Liver (tissue), 9 donors: ENCODE measurements around the gene LRRC36. TPM values are rescaled to one million over a fixed set of nuclear protein-coding genes. Genes with fewer than 3 reads are reported as not detected.

Source experiments
- DNase-seq: peaks from one replicate; pipeline ENCODE4 v3.0.0-alpha.2; 2017; ENCODE audit warnings: low spot score
- H3K27ac ChIP-seq, 2 donors: one replicate each; pipeline ENCODE4 v1.7.0; 2013; ENCODE audit warnings: inconsistent platforms in 2 of 2, low read length in 2 of 2, control low read depth in 1 of 2, low read depth in 1 of 2, mild to moderate bottlenecking in 1 of 2
- H3K27me3 ChIP-seq, 4 donors: one replicate each; pipeline versions ENCODE4 v1.6.1 to v1.7.0; 2013; ENCODE audit warnings: low read length in 3 of 4, inconsistent platforms in 1 of 4, mild to moderate bottlenecking in 1 of 4, moderate library complexity in 1 of 4; ENCODE audit not compliant: control insufficient read depth in 4 of 4, insufficient read depth in 4 of 4
- H3K36me3 ChIP-seq, 4 donors: one replicate each; pipeline versions ENCODE4 v1.6.1 to v1.7.0; 2013; ENCODE audit warnings: low read length in 3 of 4, mild to moderate bottlenecking in 3 of 4, low read depth in 1 of 4, moderate library complexity in 1 of 4; ENCODE audit not compliant: control insufficient read depth in 4 of 4, insufficient read depth in 3 of 4
- H3K4me1 ChIP-seq, 4 donors: one replicate each; pipeline versions ENCODE4 v1.6.1 to v1.7.0; 2013; ENCODE audit warnings: low read length in 3 of 4, mild to moderate bottlenecking in 3 of 4, moderate library complexity in 1 of 4; ENCODE audit not compliant: control insufficient read depth in 4 of 4, insufficient read depth in 4 of 4
- H3K4me3 ChIP-seq, 3 donors: one replicate each; pipeline versions ENCODE4 v1.6.1 to v1.7.0; 2013; ENCODE audit warnings: low read length in 3 of 3, control low read depth in 1 of 3, low read depth in 1 of 3, mild to moderate bottlenecking in 1 of 3
- H3K9ac ChIP-seq, 2 donors: one replicate each; pipeline ENCODE4 v1.7.0; 2013; ENCODE audit warnings: low read length in 2 of 2, mild to moderate bottlenecking in 2 of 2, moderate library complexity in 2 of 2, control low read depth in 1 of 2, low read depth in 1 of 2
- H3K9me3 ChIP-seq, 4 donors: one replicate each; pipeline versions ENCODE4 v1.6.1 to v1.7.0; 2013; ENCODE audit warnings: low read length in 3 of 4; ENCODE audit not compliant: control insufficient read depth in 4 of 4
- EGR1 ChIP-seq, 2 donors: IDR thresholded peaks; 2 replicates each; pipeline ENCODE4 v1.6.1; 2016 to 2018; ENCODE audit warnings: antibody characterized with exemption in 2 of 2, low read depth in 2 of 2
- FOXA1 ChIP-seq: IDR thresholded peaks from 2 replicates; pipeline ENCODE4 v1.6.1; 2016; ENCODE audit warnings: antibody characterized with exemption
- GABPA ChIP-seq, 2 donors: IDR thresholded peaks in 1 of 2; conservative IDR thresholded peaks in 1 of 2; 2 replicates each; pipeline ENCODE4 v1.6.1; 2016; ENCODE audit warnings: antibody characterized with exemption in 2 of 2, mild to moderate bottlenecking in 1 of 2, moderate library complexity in 1 of 2
- HNF4G ChIP-seq: IDR thresholded peaks from 2 replicates; pipeline ENCODE4 v1.6.1; 2016; ENCODE audit warnings: antibody characterized with exemption
- JUND ChIP-seq, 2 donors: IDR thresholded peaks; 2 replicates each; pipeline ENCODE4 v1.6.1; 2016; ENCODE audit warnings: antibody characterized with exemption in 2 of 2
- NR2F2 ChIP-seq: IDR thresholded peaks from 2 replicates; pipeline ENCODE4 v1.6.1; 2016; ENCODE audit warnings: antibody characterized with exemption
- RAD21 ChIP-seq, 2 donors: IDR thresholded peaks; 2 replicates each; pipeline ENCODE4 v1.6.1; 2016; ENCODE audit warnings: antibody characterized with exemption in 2 of 2, mild to moderate bottlenecking in 2 of 2
- TAF1 ChIP-seq: conservative IDR thresholded peaks from 2 replicates; pipeline ENCODE4 v1.6.1; 2016; ENCODE audit warnings: antibody characterized with exemption, mild to moderate bottlenecking
- YY1 ChIP-seq: IDR thresholded peaks from 2 replicates; pipeline ENCODE4 v1.6.1; 2016; ENCODE audit warnings: antibody characterized with exemption, mild to moderate bottlenecking
- WGBS: extraction: QIAGEN DNeasy Blood & Tissue Kit; methylation state at CpG from one replicate; pipeline ENCODE4 v1.1.7; 2013; 5-methylcytosine and 5-hydroxymethylcytosine counted together
- polyA plus RNA-seq, 2 donors: library from polyadenylated mRNA; stranded (reverse) in 1 of 2; unstranded in 1 of 2; fragments of 200-250 nt in 1 of 2; fragments of >200 nt in 1 of 2; fragmentation: Nextera tagmentation in 1 of 2; extraction: Ambion mirVana in 1 of 2; gene quantifications; one replicate each; pipeline versions ENCODE4 v1.2.1 to v1.2.3, GENCODE V29; 2013 to 2015
- total RNA-seq, 2 donors: library from RNA; depleted of rRNA; stranded (reverse); fragments of >200 nt; gene quantifications; one replicate each; pipeline ENCODE4 v1.2.3, GENCODE V29; 2014
- TF ChIP-seq, protein P1 (sequence below): IDR thresholded peaks from 2 replicates; pipeline ENCODE4 v1.6.1; 2016; ENCODE audit warnings: antibody characterized with exemption, mild to moderate bottlenecking
- TF ChIP-seq, protein P2 (sequence below): IDR thresholded peaks from 2 replicates; pipeline ENCODE4 v1.6.1; 2016; ENCODE audit warnings: antibody characterized with exemption
- TF ChIP-seq, protein P3 (sequence below): IDR thresholded peaks from 2 replicates; pipeline ENCODE4 v1.6.1; 2016; ENCODE audit warnings: antibody characterized with exemption
- donor health status: healthy.
- donor health status: healthy.
- donor health status: healthy.
- donor health status: healthy.
- donor health status: healthy.

Gene LRRC36
- total and polyA plus RNA-seq, 4 donors = 0.08 TPM; not detected in 3

DNA sequence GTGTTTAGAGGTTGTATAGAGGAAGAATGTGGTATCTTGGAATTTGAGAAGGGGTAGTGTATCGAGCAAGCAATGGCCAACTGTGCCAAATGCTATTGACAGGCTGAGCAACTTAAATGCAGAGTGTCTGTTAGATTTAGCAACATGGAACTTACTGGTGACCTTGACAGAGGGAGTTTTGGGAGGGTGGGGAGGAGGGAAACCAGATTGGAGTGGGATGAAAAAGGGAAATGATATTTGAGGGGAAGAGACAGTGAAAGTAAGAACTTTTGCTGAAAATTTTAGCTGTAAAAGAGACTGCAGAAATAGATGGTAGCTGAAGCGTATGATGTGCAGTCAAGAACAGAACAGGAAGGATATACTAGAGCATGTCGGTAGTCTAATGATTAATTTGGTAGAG, 1.1 kb downstream of the LRRC36 start:
- WGBS = 70% methylated on average over 3 of the region's 3 CpGs
- H3K27ac ChIP-seq = no peak overlapping the region
- no peak overlapping the region for H3K4me3 ChIP-seq
- no peak for TF ChIP-seq TAF1
- no peak for TF ChIP-seq JUND (IDR thresholded peaks at IDR 0.05)
- TF ChIP-seq, protein P1, sequence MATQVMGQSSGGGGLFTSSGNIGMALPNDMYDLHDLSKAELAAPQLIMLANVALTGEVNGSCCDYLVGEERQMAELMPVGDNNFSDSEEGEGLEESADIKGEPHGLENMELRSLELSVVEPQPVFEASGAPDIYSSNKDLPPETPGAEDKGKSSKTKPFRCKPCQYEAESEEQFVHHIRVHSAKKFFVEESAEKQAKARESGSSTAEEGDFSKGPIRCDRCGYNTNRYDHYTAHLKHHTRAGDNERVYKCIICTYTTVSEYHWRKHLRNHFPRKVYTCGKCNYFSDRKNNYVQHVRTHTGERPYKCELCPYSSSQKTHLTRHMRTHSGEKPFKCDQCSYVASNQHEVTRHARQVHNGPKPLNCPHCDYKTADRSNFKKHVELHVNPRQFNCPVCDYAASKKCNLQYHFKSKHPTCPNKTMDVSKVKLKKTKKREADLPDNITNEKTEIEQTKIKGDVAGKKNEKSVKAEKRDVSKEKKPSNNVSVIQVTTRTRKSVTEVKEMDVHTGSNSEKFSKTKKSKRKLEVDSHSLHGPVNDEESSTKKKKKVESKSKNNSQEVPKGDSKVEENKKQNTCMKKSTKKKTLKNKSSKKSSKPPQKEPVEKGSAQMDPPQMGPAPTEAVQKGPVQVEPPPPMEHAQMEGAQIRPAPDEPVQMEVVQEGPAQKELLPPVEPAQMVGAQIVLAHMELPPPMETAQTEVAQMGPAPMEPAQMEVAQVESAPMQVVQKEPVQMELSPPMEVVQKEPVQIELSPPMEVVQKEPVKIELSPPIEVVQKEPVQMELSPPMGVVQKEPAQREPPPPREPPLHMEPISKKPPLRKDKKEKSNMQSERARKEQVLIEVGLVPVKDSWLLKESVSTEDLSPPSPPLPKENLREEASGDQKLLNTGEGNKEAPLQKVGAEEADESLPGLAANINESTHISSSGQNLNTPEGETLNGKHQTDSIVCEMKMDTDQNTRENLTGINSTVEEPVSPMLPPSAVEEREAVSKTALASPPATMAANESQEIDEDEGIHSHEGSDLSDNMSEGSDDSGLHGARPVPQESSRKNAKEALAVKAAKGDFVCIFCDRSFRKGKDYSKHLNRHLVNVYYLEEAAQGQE = no peak
- TF ChIP-seq GABPA (IDR thresholded peaks at IDR 0.05 in 1 of 2, conservative IDR thresholded peaks at IDR 0.05 in 1 of 2) = no peak
- TF ChIP-seq FOXA1 = no peak
- H3K9me3 ChIP-seq = no peaks in the 10 kb centered on the region
- H3K9ac ChIP-seq = no peak overlapping the region
- H3K36me3 ChIP-seq = no peaks in the 10 kb centered on the region
- no peaks in the 10 kb centered on the region for H3K27me3 ChIP-seq
- H3K4me1 ChIP-seq = peaks cover 0 to 4% (median 3%) of the 10 kb centered on the region in 4 donors
- no peak for DNase-seq

DNA sequence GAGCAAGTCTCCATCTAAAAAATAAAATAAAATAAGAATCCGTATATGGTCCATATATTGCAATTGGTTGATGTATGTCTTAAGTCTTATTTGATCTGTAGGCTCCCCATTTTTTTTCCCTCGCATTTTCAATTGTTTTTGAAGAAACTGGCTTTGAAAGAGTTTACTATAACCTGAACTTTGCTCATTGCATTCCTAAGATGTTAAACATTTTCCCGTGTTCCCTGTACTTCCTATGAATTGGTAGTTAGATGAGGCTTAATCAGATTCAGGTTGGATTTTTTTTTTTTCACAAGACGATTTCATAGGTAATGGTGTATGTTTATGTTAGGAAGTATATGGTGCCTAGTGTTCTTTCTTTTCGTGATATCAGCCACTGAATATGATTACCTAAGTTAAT, 3.3 kb downstream of the LRRC36 start:
- WGBS = 67% methylated on average over 5 of the region's 5 CpGs
- Histone ChIP-seq H3K27me3 (no peaks in the 10 kb centered on the region), H3K9ac (no peak overlapping the region), H3K4me3 (no peak overlapping the region), H3K36me3 (no peaks in the 10 kb centered on the region), H3K4me1 (peaks cover 0 to 4% (median 3%) of the 10 kb centered on the region in 4 donors), H3K27ac (no peak overlapping the region), H3K9me3 (no peaks in the 10 kb centered on the region)
- DNase-seq = no peak
- TF ChIP-seq, protein P2, sequence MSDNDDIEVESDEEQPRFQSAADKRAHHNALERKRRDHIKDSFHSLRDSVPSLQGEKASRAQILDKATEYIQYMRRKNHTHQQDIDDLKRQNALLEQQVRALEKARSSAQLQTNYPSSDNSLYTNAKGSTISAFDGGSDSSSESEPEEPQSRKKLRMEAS = no peak
- no peak for TF ChIP-seq NR2F2

DNA sequence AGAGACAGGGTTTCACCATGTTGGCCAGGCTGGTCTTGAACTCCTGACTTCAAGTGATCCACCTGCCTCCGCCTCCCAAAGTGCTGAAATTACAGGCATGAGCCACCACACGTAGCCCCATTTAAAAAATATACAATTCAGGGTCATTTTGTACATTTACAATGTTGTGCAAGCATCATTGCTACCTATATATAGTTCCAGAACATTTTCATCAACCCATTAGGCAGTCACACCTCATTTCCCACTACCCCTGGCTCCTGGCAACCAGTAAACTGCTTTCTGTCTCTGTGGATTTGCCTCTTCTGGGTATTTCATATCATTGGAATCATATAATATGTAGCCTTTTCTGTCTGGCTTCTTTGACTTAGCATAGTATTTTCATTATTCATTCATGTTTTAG, 6.7 kb downstream of the LRRC36 start:
- H3K27ac ChIP-seq = no peak overlapping the region
- no peak overlapping the region for H3K4me3 ChIP-seq
- no peaks in the 10 kb centered on the region for H3K4me1 ChIP-seq
- no peak for DNase-seq
- WGBS = 72% methylated on average over 2 of the region's 2 CpGs
- H3K36me3 ChIP-seq = no peaks in the 10 kb centered on the region
- no peak overlapping the region for H3K9ac ChIP-seq
- no peak for TF ChIP-seq FOXA1
- no peak for TF ChIP-seq HNF4G
- TF ChIP-seq JUND (IDR thresholded peaks at IDR 0.05) = no peak
- no peak for TF ChIP-seq RAD21 (IDR thresholded peaks at IDR 0.05)
- no peak for TF ChIP-seq YY1
- no peak for TF ChIP-seq EGR1 (IDR thresholded peaks at IDR 0.05; ENCODE audit: low read depth in 2 of 2)
- TF ChIP-seq, protein P3, sequence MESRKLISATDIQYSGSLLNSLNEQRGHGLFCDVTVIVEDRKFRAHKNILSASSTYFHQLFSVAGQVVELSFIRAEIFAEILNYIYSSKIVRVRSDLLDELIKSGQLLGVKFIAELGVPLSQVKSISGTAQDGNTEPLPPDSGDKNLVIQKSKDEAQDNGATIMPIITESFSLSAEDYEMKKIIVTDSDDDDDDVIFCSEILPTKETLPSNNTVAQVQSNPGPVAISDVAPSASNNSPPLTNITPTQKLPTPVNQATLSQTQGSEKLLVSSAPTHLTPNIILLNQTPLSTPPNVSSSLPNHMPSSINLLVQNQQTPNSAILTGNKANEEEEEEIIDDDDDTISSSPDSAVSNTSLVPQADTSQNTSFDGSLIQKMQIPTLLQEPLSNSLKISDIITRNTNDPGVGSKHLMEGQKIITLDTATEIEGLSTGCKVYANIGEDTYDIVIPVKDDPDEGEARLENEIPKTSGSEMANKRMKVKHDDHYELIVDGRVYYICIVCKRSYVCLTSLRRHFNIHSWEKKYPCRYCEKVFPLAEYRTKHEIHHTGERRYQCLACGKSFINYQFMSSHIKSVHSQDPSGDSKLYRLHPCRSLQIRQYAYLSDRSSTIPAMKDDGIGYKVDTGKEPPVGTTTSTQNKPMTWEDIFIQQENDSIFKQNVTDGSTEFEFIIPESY = no peak
- no peak for TF ChIP-seq NR2F2
- no peaks in the 10 kb centered on the region for H3K27me3 ChIP-seq
- no peaks in the 10 kb centered on the region for H3K9me3 ChIP-seq
